GM23338 (cell line): ENCODE data around the gene FBXO41.

ENCODE experiments used
- CREB1 ChIP-seq: fragments of 250-450 bp; sonication (Bioruptor Pico); IDR thresholded peaks from 2 replicates; pipeline ENCODE4 v1.5.0; 2020; ENCODE audit warnings: low read depth, mild to moderate bottlenecking, moderate library complexity
- CTCF ChIP-seq, 2 experiments: fragments of 200-600 bp in 1 of 2; sonication (generic) in 1 of 2; conservative IDR thresholded peaks; 2 replicates each; pipeline versions ENCODE4 v1.5.1 to v1.6.1; 2016 to 2017; ENCODE audit warnings: antibody characterized with exemption in 2 of 2, low read depth in 2 of 2, mild to moderate bottlenecking in 2 of 2, moderate library complexity in 1 of 2
- EZH2 ChIP-seq: fragments of 200-600 bp; sonication (generic); IDR thresholded peaks from one replicate; pipeline ENCODE4 v1.8.0; 2017; ENCODE audit warnings: antibody characterized with exemption, mild to moderate bottlenecking, low read depth; ENCODE audit not compliant: unreplicated experiment
- EZH2phosphoT487 ChIP-seq: fragments of 200-600 bp; sonication (generic); IDR thresholded peaks from one replicate; pipeline ENCODE4 v1.8.1; 2018; ENCODE audit warnings: antibody characterized with exemption; ENCODE audit not compliant: unreplicated experiment
- JUNB ChIP-seq: IDR thresholded peaks from one replicate; pipeline ENCODE4 v1.6.1; 2016; ENCODE audit warnings: antibody characterized with exemption; ENCODE audit not compliant: unreplicated experiment
- NANOG ChIP-seq: IDR thresholded peaks from 2 replicates; pipeline ENCODE4 v1.6.1; 2016; ENCODE audit warnings: antibody characterized with exemption, borderline replicate concordance
- POLR2AphosphoS5 ChIP-seq: IDR thresholded peaks from 2 replicates; pipeline ENCODE4 v1.6.1; 2016; ENCODE audit warnings: antibody characterized with exemption, low read depth
- REST ChIP-seq: IDR thresholded peaks from one replicate; pipeline ENCODE4 v1.6.1; 2018; ENCODE audit warnings: antibody characterized with exemption; ENCODE audit not compliant: unreplicated experiment
- STAT1 ChIP-seq: IDR thresholded peaks from one replicate; pipeline ENCODE4 v1.6.1; 2016; ENCODE audit warnings: antibody characterized with exemption; ENCODE audit not compliant: unreplicated experiment
- ZNF114 ChIP-seq: fragments of 250-450 bp; sonication (Bioruptor Pico); IDR thresholded peaks from 2 replicates; pipeline ENCODE4 v1.5.0; 2020; ENCODE audit warnings: mild to moderate bottlenecking, moderate library complexity
- ZNF331 ChIP-seq: fragments of 250-450 bp; sonication (Bioruptor Pico); IDR thresholded peaks from 2 replicates; pipeline ENCODE4 v1.5.0; 2020; ENCODE audit warnings: low read depth, mild to moderate bottlenecking, moderate library complexity
- TF ChIP-seq, protein P1 (sequence below): IDR thresholded peaks from 2 replicates; pipeline ENCODE4 v1.6.1; 2016; ENCODE audit warnings: antibody characterized with exemption

DNA sequence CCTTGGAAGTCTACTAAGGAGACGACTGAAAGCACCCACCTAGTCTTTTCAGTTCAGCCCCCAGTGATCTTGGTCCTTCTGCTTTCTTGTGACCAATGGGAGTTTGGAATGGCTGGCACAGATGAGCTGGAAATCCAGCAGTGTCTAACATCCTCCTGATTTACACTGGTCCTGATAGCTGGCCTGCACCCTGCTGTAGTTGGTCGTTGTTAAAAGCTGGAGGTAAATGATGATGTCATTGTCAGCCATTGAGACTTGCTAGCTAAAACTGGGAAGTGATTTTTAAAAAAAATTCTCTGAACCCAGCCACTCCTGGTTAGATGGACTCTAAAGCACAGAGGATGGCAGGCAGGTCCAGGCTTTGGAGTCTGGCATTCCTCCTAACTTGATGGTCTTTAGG, 30.9 kb downstream of the FBXO41 start:
- TF ChIP-seq CTCF (conservative IDR thresholded peaks at IDR 0.05; ENCODE audit: low read depth in 2 of 2) (no peak), EZH2 (no peak), REST (no peak), EZH2phosphoT487 (no peak), JUNB (no peak), CREB1 (no peak), STAT1 (no peak), POLR2AphosphoS5 (no peak), ZNF331 (CRISPR knock-in tag) (no peak), ZNF114 (CRISPR knock-in tag) (no peak), NANOG (no peak)
- TF ChIP-seq, protein P1, sequence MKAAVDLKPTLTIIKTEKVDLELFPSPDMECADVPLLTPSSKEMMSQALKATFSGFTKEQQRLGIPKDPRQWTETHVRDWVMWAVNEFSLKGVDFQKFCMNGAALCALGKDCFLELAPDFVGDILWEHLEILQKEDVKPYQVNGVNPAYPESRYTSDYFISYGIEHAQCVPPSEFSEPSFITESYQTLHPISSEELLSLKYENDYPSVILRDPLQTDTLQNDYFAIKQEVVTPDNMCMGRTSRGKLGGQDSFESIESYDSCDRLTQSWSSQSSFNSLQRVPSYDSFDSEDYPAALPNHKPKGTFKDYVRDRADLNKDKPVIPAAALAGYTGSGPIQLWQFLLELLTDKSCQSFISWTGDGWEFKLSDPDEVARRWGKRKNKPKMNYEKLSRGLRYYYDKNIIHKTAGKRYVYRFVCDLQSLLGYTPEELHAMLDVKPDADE, result no peak
